GM23338 (cell line): Measurements from ENCODE around the gene NAP1L4. TPM values are rescaled to one million over a fixed set of nuclear protein-coding genes. Genes with fewer than 3 reads are reported as not detected.
A peak's percentile ranks its signal among the peaks of the same experiment; 100 is the strongest.

Experiments
- ATAC-seq: fragments of 200-7000 bp; cut with Tn5 transposase; 3 replicates; pipeline ENCODE4 v1.9.1; 2020
- DNase-seq: peaks from one replicate; pipeline ENCODE4 v3.0.0-alpha.2; 2015; ENCODE audit warnings: low spot score
- H2AFZ ChIP-seq: fragments of 200-600 bp; sonication (generic); 2 replicates; pipeline ENCODE4 v1.8.0; 2016; ENCODE audit warnings: antibody characterized with exemption, mild to moderate bottlenecking, moderate library complexity
- H3F3A ChIP-seq: fragments of 200-600 bp; sonication (generic); replicated peaks from 2 replicates; pipeline ENCODE4 v1.8.0; 2017; ENCODE audit warnings: antibody characterized with exemption, mixed run types, low read depth
- H3K27ac ChIP-seq: fragments of 200-600 bp; sonication (generic); 2 replicates; pipeline ENCODE4 v1.6.1; 2016; ENCODE audit warnings: low read depth
- H3K27me3 ChIP-seq: fragments of 200-600 bp; sonication (generic); 2 replicates; pipeline ENCODE4 v1.8.0; 2016; ENCODE audit warnings: mild to moderate bottlenecking, mixed run types, moderate library complexity; ENCODE audit not compliant: insufficient read depth
- H3K36me3 ChIP-seq: fragments of 200-600 bp; sonication (generic); 2 replicates; pipeline ENCODE4 v1.8.0; 2016; ENCODE audit warnings: mild to moderate bottlenecking; ENCODE audit not compliant: insufficient read depth
- H3K4me1 ChIP-seq: fragments of 200-600 bp; sonication (generic); 2 replicates; pipeline ENCODE4 v1.8.0; 2016; ENCODE audit warnings: mild to moderate bottlenecking, moderate library complexity; ENCODE audit not compliant: insufficient read depth
- H3K4me2 ChIP-seq: fragments of 200-600 bp; sonication (generic); 2 replicates; pipeline ENCODE4 v1.7.1; 2017; ENCODE audit warnings: mixed run types
- H3K4me3 ChIP-seq: fragments of 200-600 bp; sonication (generic); 2 replicates; pipeline ENCODE4 v1.6.1; 2016; ENCODE audit warnings: mixed run types
- H3K79me2 ChIP-seq: fragments of 200-600 bp; sonication (generic); replicated peaks from 2 replicates; pipeline ENCODE4 v1.8.0; 2017; ENCODE audit warnings: mild to moderate bottlenecking; ENCODE audit not compliant: insufficient read depth
- H3K9me2 ChIP-seq: fragments of 200-600 bp; sonication (generic); 2 replicates; pipeline ENCODE4 v1.8.0; 2017; ENCODE audit not compliant: insufficient read depth
- H4K20me1 ChIP-seq: fragments of 200-600 bp; sonication (generic); replicated peaks from 2 replicates; pipeline ENCODE4 v1.8.0; 2017; ENCODE audit warnings: mild to moderate bottlenecking; ENCODE audit not compliant: insufficient read depth
- H3K27ac Mint-ChIP-seq: 2 replicates; pipeline ENCODE4 v1.8.0; 2020; ENCODE audit warnings: inconsistent platforms, mild to moderate bottlenecking, moderate library complexity, mixed read lengths
- H3K27me3 Mint-ChIP-seq: 3 replicates; pipeline ENCODE4 v1.8.0; 2022; ENCODE audit warnings: low read depth, mild to moderate bottlenecking, moderate library complexity, mixed read lengths, inconsistent platforms; ENCODE audit not compliant: insufficient read depth, poor library complexity
- H3K36me3 Mint-ChIP-seq: 3 replicates; pipeline ENCODE4 v1.8.0; 2021; ENCODE audit warnings: low read depth, mild to moderate bottlenecking, inconsistent platforms, moderate library complexity, mixed read lengths
- H3K4me1 Mint-ChIP-seq: 3 replicates; pipeline ENCODE4 v1.8.0; 2020; ENCODE audit warnings: mild to moderate bottlenecking, inconsistent platforms, mixed read lengths
- H3K4me3 Mint-ChIP-seq: 3 replicates; pipeline ENCODE4 v1.8.0; 2021; ENCODE audit warnings: moderate library complexity, mild to moderate bottlenecking, inconsistent platforms, mixed read lengths
- H3K9me3 Mint-ChIP-seq: 3 replicates; pipeline ENCODE4 v1.8.0; 2020; ENCODE audit warnings: moderate library complexity, mild to moderate bottlenecking, inconsistent platforms, mixed read lengths
- CREB1 ChIP-seq: fragments of 250-450 bp; sonication (Bioruptor Pico); IDR thresholded peaks from 2 replicates; pipeline ENCODE4 v1.5.0; 2020; ENCODE audit warnings: low read depth, mild to moderate bottlenecking, moderate library complexity
- CTCF ChIP-seq, 2 experiments: fragments of 200-600 bp in 1 of 2; sonication (generic) in 1 of 2; conservative IDR thresholded peaks; 2 replicates each; pipeline versions ENCODE4 v1.5.1 to v1.6.1; 2016 to 2017; ENCODE audit warnings: antibody characterized with exemption in 2 of 2, low read depth in 2 of 2, mild to moderate bottlenecking in 2 of 2, moderate library complexity in 1 of 2
- EZH2 ChIP-seq: fragments of 200-600 bp; sonication (generic); IDR thresholded peaks from one replicate; pipeline ENCODE4 v1.8.0; 2017; ENCODE audit warnings: antibody characterized with exemption, mild to moderate bottlenecking, low read depth; ENCODE audit not compliant: unreplicated experiment
- EZH2phosphoT487 ChIP-seq: fragments of 200-600 bp; sonication (generic); IDR thresholded peaks from one replicate; pipeline ENCODE4 v1.8.1; 2018; ENCODE audit warnings: antibody characterized with exemption; ENCODE audit not compliant: unreplicated experiment
- JUNB ChIP-seq: IDR thresholded peaks from one replicate; pipeline ENCODE4 v1.6.1; 2016; ENCODE audit warnings: antibody characterized with exemption; ENCODE audit not compliant: unreplicated experiment
- POLR2AphosphoS5 ChIP-seq: IDR thresholded peaks from 2 replicates; pipeline ENCODE4 v1.6.1; 2016; ENCODE audit warnings: antibody characterized with exemption, low read depth
- REST ChIP-seq: IDR thresholded peaks from one replicate; pipeline ENCODE4 v1.6.1; 2018; ENCODE audit warnings: antibody characterized with exemption; ENCODE audit not compliant: unreplicated experiment
- STAT1 ChIP-seq: IDR thresholded peaks from one replicate; pipeline ENCODE4 v1.6.1; 2016; ENCODE audit warnings: antibody characterized with exemption; ENCODE audit not compliant: unreplicated experiment
- ZNF114 ChIP-seq: fragments of 250-450 bp; sonication (Bioruptor Pico); IDR thresholded peaks from 2 replicates; pipeline ENCODE4 v1.5.0; 2020; ENCODE audit warnings: mild to moderate bottlenecking, moderate library complexity
- ZNF331 ChIP-seq: fragments of 250-450 bp; sonication (Bioruptor Pico); IDR thresholded peaks from 2 replicates; pipeline ENCODE4 v1.5.0; 2020; ENCODE audit warnings: low read depth, mild to moderate bottlenecking, moderate library complexity
- polyA plus RNA-seq: library from polyadenylated mRNA; unstranded; fragments of >200 nt; fragmentation: Nextera tagmentation; extraction: Ambion mirVana; gene quantifications from 2 replicates; pipeline ENCODE4 v1.2.1, GENCODE V29; 2016
- total RNA-seq: library from RNA; depleted of rRNA; stranded (reverse); fragments of >200 nt; shearing (Covaris generic); gene quantifications from 2 replicates; pipeline ENCODE4 v1.2.3, GENCODE V29; 2014
- TF ChIP-seq, protein P1 (sequence below): fragments of 250-450 bp; sonication (Bioruptor Pico); IDR thresholded peaks from 2 replicates; pipeline ENCODE4 v1.5.0; 2020; ENCODE audit warnings: mild to moderate bottlenecking, moderate library complexity
- TF ChIP-seq, protein P2 (sequence below): IDR thresholded peaks from 2 replicates; pipeline ENCODE4 v1.6.1; 2016; ENCODE audit warnings: antibody characterized with exemption

NAP1L4 gene
- total and polyA plus RNA-seq, 2 experiments from 2014 or later, result 181 to 189 TPM

- Mint-ChIP-seq H3K4me3 (peak overlapping the region; percentile 69), H3K9me3 (peaks cover 9% of the 10 kb centered on the region), H3K27ac (no peak overlapping the region), H3K36me3 (peaks cover 8% of the 10 kb centered on the region), H3K27me3 (peaks cover 48% of the 10 kb centered on the region), H3K4me1 (peaks cover 19% of the 10 kb centered on the region)
- Histone ChIP-seq H3K4me1 (peaks cover 5% of the 10 kb centered on the region; the same call in 1 of the 2 replicates), H3K27ac (no peak overlapping the region), H3F3A (no peaks in the 10 kb centered on the region), H3K36me3 (no peaks in the 10 kb centered on the region), H3K9me2 (no peaks in the 10 kb centered on the region), H2AFZ (0 out of 2 replicates have a peak overlapping the region, but pooled peaks have one; percentile 69), H3K79me2 (no peaks in the 10 kb centered on the region), H3K27me3 (peaks cover 4% of the 10 kb centered on the region; the same call in 1 of the 2 replicates), H3K4me3 (peak overlapping the region; percentile 72), H4K20me1 (no peaks in the 10 kb centered on the region; the same call in 1 of the 2 replicates), H3K4me2 (peak overlapping the region; percentile 92)
- no peak for TF ChIP-seq CREB1 (CRISPR knock-in tag)
- no peak for TF ChIP-seq POLR2AphosphoS5
- TF ChIP-seq CTCF (conservative IDR thresholded peaks at IDR 0.05; ENCODE audit: low read depth in 2 of 2), result no peak
- TF ChIP-seq STAT1, result no peak
- TF ChIP-seq JUNB, result no peak
- no peak for TF ChIP-seq REST
- no peak for TF ChIP-seq ZNF114 (CRISPR knock-in tag)
- TF ChIP-seq, protein P1, sequence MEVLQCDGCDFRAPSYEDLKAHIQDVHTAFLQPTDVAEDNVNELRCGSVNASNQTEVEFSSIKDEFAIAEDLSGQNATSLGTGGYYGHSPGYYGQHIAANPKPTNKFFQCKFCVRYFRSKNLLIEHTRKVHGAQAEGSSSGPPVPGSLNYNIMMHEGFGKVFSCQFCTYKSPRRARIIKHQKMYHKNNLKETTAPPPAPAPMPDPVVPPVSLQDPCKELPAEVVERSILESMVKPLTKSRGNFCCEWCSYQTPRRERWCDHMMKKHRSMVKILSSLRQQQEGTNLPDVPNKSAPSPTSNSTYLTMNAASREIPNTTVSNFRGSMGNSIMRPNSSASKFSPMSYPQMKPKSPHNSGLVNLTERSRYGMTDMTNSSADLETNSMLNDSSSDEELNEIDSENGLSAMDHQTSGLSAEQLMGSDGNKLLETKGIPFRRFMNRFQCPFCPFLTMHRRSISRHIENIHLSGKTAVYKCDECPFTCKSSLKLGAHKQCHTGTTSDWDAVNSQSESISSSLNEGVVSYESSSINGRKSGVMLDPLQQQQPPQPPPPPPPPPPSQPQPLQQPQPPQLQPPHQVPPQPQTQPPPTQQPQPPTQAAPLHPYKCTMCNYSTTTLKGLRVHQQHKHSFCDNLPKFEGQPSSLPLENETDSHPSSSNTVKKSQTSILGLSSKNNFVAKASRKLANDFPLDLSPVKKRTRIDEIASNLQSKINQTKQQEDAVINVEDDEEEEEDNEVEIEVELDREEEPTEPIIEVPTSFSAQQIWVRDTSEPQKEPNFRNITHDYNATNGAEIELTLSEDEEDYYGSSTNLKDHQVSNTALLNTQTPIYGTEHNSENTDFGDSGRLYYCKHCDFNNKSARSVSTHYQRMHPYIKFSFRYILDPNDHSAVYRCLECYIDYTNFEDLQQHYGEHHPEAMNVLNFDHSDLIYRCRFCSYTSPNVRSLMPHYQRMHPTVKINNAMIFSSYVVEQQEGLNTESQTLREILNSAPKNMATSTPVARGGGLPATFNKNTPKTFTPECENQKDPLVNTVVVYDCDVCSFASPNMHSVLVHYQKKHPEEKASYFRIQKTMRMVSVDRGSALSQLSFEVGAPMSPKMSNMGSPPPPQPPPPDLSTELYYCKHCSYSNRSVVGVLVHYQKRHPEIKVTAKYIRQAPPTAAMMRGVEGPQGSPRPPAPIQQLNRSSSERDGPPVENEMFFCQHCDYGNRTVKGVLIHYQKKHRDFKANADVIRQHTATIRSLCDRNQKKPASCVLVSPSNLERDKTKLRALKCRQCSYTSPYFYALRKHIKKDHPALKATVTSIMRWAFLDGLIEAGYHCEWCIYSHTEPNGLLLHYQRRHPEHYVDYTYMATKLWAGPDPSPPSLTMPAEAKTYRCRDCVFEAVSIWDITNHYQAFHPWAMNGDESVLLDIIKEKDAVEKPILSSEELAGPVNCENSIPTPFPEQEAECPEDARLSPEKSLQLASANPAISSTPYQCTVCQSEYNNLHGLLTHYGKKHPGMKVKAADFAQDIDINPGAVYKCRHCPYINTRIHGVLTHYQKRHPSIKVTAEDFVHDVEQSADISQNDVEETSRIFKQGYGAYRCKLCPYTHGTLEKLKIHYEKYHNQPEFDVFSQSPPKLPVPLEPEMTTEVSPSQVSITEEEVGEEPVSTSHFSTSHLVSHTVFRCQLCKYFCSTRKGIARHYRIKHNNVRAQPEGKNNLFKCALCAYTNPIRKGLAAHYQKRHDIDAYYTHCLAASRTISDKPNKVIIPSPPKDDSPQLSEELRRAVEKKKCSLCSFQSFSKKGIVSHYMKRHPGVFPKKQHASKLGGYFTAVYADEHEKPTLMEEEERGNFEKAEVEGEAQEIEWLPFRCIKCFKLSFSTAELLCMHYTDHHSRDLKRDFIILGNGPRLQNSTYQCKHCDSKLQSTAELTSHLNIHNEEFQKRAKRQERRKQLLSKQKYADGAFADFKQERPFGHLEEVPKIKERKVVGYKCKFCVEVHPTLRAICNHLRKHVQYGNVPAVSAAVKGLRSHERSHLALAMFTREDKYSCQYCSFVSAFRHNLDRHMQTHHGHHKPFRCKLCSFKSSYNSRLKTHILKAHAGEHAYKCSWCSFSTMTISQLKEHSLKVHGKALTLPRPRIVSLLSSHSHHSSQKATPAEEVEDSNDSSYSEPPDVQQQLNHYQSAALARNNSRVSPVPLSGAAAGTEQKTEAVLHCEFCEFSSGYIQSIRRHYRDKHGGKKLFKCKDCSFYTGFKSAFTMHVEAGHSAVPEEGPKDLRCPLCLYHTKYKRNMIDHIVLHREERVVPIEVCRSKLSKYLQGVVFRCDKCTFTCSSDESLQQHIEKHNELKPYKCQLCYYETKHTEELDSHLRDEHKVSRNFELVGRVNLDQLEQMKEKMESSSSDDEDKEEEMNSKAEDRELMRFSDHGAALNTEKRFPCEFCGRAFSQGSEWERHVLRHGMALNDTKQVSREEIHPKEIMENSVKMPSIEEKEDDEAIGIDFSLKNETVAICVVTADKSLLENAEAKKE (CRISPR knock-in tag), result no peak
- no peak for TF ChIP-seq EZH2phosphoT487
- TF ChIP-seq, protein P2, sequence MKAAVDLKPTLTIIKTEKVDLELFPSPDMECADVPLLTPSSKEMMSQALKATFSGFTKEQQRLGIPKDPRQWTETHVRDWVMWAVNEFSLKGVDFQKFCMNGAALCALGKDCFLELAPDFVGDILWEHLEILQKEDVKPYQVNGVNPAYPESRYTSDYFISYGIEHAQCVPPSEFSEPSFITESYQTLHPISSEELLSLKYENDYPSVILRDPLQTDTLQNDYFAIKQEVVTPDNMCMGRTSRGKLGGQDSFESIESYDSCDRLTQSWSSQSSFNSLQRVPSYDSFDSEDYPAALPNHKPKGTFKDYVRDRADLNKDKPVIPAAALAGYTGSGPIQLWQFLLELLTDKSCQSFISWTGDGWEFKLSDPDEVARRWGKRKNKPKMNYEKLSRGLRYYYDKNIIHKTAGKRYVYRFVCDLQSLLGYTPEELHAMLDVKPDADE, result no peak
- TF ChIP-seq EZH2, result no peak
- TF ChIP-seq ZNF331, result no peak
- DNase-seq (no peak), ATAC-seq (no peak; the same call in 2 of the 3 replicates)
Observed at GRCh38 chr11:2901196-2901796, 90.8 kb downstream of the NAP1L4 start.
